GM18520 (cell line): Measurements from ENCODE around the gene CASR.

Experiments
- ATAC-seq: cut with Tn5 transposase; IDR thresholded peaks from one replicate; pipeline ENCODE4 v1.9.1; 2021; ENCODE audit not compliant: unreplicated experiment

The CASR gene

GRCh38 chr3:122213650-122214049 is 30.2 kb downstream of the CASR start:
- no peak for ATAC-seq

GRCh38 chr3:122214711-122215110 is 31.2 kb downstream of the CASR start:
- ATAC-seq: no peak

GRCh38 chr3:122215592-122216298 is 32.3 kb downstream of the CASR start:
- no peak for ATAC-seq

- ATAC-seq: no peak
Measured at GRCh38 chr3:122217901-122218300, 34.4 kb downstream of the CASR start.

GRCh38 chr3:122219242-122219872 is 35.9 kb downstream of the CASR start:
- no peak for ATAC-seq

GRCh38 chr3:122227036-122227781 is 43.7 kb downstream of the CASR start:
- ATAC-seq: no peak

GRCh38 chr3:122230174-122230573 is 46.7 kb downstream of the CASR start:
- no peak for ATAC-seq

GRCh38 chr3:122231465-122232157 is 48.1 kb downstream of the CASR start:
- ATAC-seq: no peak

GRCh38 chr3:122232485-122232884 is 49.0 kb downstream of the CASR start:
- ATAC-seq: no peak

- ATAC-seq: peak; percentile 42
Measured at GRCh38 chr3:122233101-122233952, 49.9 kb downstream of the CASR start.

- no peak for ATAC-seq
Measured at GRCh38 chr3:122234117-122234516, 50.6 kb downstream of the CASR start.

- peak; percentile 47 for ATAC-seq
Measured at GRCh38 chr3:122235147-122235546, 51.7 kb downstream of the CASR start.

GRCh38 chr3:122239112-122239511 is 55.6 kb downstream of the CASR start:
- no peak for ATAC-seq

GRCh38 chr3:122245513-122246174 is 62.2 kb downstream of the CASR start:
- ATAC-seq: no peak

- no peak for ATAC-seq
Measured at GRCh38 chr3:122246199-122246598, 62.7 kb downstream of the CASR start.

GRCh38 chr3:122247087-122247824 is 63.8 kb downstream of the CASR start:
- no peak for ATAC-seq

- ATAC-seq: no peak
Measured at GRCh38 chr3:122247825-122248185, 64.3 kb downstream of the CASR start.

- ATAC-seq: no peak
Measured at GRCh38 chr3:122251428-122251827, 68.0 kb downstream of the CASR start.

- no peak for ATAC-seq
Measured at GRCh38 chr3:122253581-122253980, 70.1 kb downstream of the CASR start.
